Ascending aorta (tissue), 2 donors: Measurements from ENCODE around the gene CALR3. TPM values are rescaled to one million over a fixed set of nuclear protein-coding genes. Genes with fewer than 3 reads are reported as not detected.

ENCODE experiments used
- DNase-seq, 2 donors: peaks; one replicate each; pipeline ENCODE4 v3.0.0-alpha.2; 2019; ENCODE audit warnings: low spot score in 2 of 2
- H3K27ac ChIP-seq, 2 donors: fragments of 200-600 bp; sonication (generic); one replicate each; pipeline ENCODE4 v1.5.1; 2016 to 2017; ENCODE audit warnings: mild to moderate bottlenecking in 1 of 2
- H3K27me3 ChIP-seq: fragments of 200-600 bp; sonication (generic); one replicate; pipeline ENCODE4 v1.5.1; 2017
- H3K36me3 ChIP-seq, 2 donors: fragments of 200-600 bp; sonication (generic); one replicate each; pipeline ENCODE4 v1.5.1; 2016
- H3K4me1 ChIP-seq, 2 donors: fragments of 200-600 bp; sonication (generic); one replicate each; pipeline ENCODE4 v1.5.1; 2016 to 2017; ENCODE audit warnings: mild to moderate bottlenecking in 1 of 2
- H3K4me3 ChIP-seq, 2 donors: fragments of 200-600 bp; sonication (generic); one replicate each; pipeline ENCODE4 v1.5.1; 2016 to 2017; ENCODE audit warnings: mild to moderate bottlenecking in 1 of 2
- H3K9me3 ChIP-seq, 2 donors: fragments of 200-600 bp; sonication (generic); one replicate each; pipeline ENCODE4 v1.5.1; 2016
- CTCF ChIP-seq, 3 experiments: fragments of 200-600 bp in 2 of 3; fragments of 450-650 bp in 1 of 3; sonication (generic) in 2 of 3; IDR thresholded peaks; one replicate each; pipeline ENCODE4 v1.5.1; 2016 to 2019; ENCODE audit warnings: antibody characterized with exemption in 3 of 3, mild to moderate bottlenecking in 1 of 3, moderate library complexity in 1 of 3
- intact Hi-C: fragments of 100-400 bp; cut with DNase I; formaldehyde crosslinking; loops from one replicate; pipeline ENCODE4 v1.15.1; 2023
- total RNA-seq: library from RNA; depleted of rRNA; stranded (reverse); fragments of >200 nt; gene quantifications from one replicate; pipeline ENCODE4 v1.1.0, GENCODE V29; 2016

The CALR3 gene
- total RNA-seq, 1 donor from 2014 or later: not detected

- no peak for TF ChIP-seq CTCF (IDR thresholded peaks at IDR 0.05)
- intact Hi-C loops: loop anchor here (1.0 to 2.0 kb wide), 5 partner anchors 31 to 119 kb away; partner anchors contain the start of genes C19orf44, CALR3, MED26 and SLC35E1
- peaks cover 15 to 23% of the 10 kb centered on the region in 2 donors for H3K36me3 ChIP-seq
- H3K27me3 ChIP-seq: no peaks in the 10 kb centered on the region
- H3K4me3 ChIP-seq: peak overlapping the region; percentile 65 to 76
- H3K4me1 ChIP-seq: peaks cover 9 to 26% of the 10 kb centered on the region in 2 donors
- no peaks in the 10 kb centered on the region for H3K9me3 ChIP-seq
- H3K27ac ChIP-seq: peak overlapping the region; percentile 80 to 84
- no peak for DNase-seq
These were observed 45.6 kb upstream of the CALR3 start for GRCh38 chr19:16541526-16542044.

- intact Hi-C loops: no loop called here
- no peaks in the 10 kb centered on the region for H3K27me3 ChIP-seq
- no peaks in the 10 kb centered on the region for H3K9me3 ChIP-seq
- H3K4me1 ChIP-seq: peaks cover 9 to 26% of the 10 kb centered on the region in 2 donors
- H3K36me3 ChIP-seq: peaks cover 17 to 29% of the 10 kb centered on the region in 2 donors
- H3K4me3 ChIP-seq: peak overlapping the region; percentile 65 to 76
- no peak overlapping the region for H3K27ac ChIP-seq
- DNase-seq: no peak
- no peak for TF ChIP-seq CTCF (IDR thresholded peaks at IDR 0.05)
These were observed 45.0 kb upstream of the CALR3 start for GRCh38 chr19:16540948-16541347.

GRCh38 chr19:16537111-16537510, 41.1 kb upstream of the CALR3 start:
- Histone ChIP-seq H3K4me1 (peaks cover 9 to 17% of the 10 kb centered on the region in 2 donors), H3K9me3 (no peaks in the 10 kb centered on the region), H3K27me3 (no peaks in the 10 kb centered on the region), H3K27ac (no peak overlapping the region), H3K36me3 (peaks cover 53 to 68% of the 10 kb centered on the region in 2 donors), H3K4me3 (no peak overlapping the region)
- intact Hi-C loops: no loop called here
- TF ChIP-seq CTCF (IDR thresholded peaks at IDR 0.05): no peak
- DNase-seq: no peak

GRCh38 chr19:16536130-16536529, 40.2 kb upstream of the CALR3 start:
- H3K36me3 ChIP-seq: peaks cover 63 to 77% of the 10 kb centered on the region in 2 donors

GRCh38 chr19:16535381-16535780, 39.4 kb upstream of the CALR3 start:
- Histone ChIP-seq H3K4me3 (no peak overlapping the region), H3K36me3 (peaks cover 71 to 85% of the 10 kb centered on the region in 2 donors), H3K9me3 (no peaks in the 10 kb centered on the region), H3K27me3 (no peaks in the 10 kb centered on the region), H3K4me1 (peaks cover 0 to 4% of the 10 kb centered on the region in 2 donors), H3K27ac (no peak overlapping the region)
- no peak for TF ChIP-seq CTCF (IDR thresholded peaks at IDR 0.05)
- intact Hi-C loops: no loop called here
- DNase-seq: no peak

More at GRCh38 chr19:16536130-16536529, 40.2 kb upstream of the CALR3 start:
- intact Hi-C loops: no loop called here
- peaks cover 5 to 11% of the 10 kb centered on the region in 2 donors for H3K4me1 ChIP-seq
- no peak overlapping the region for H3K27ac ChIP-seq
- no peak for DNase-seq
- no peak overlapping the region for H3K4me3 ChIP-seq
- H3K27me3 ChIP-seq: no peaks in the 10 kb centered on the region
- H3K9me3 ChIP-seq: no peaks in the 10 kb centered on the region
- TF ChIP-seq CTCF (IDR thresholded peaks at IDR 0.05): no peak
